Gastrocnemius medialis (tissue), 4 donors: Measurements from ENCODE around the gene KDM1A.

Source experiments
- CTCF ChIP-seq, 5 experiments: fragments of 450-650 bp in 3 of 5; fragments of 200-600 bp in 2 of 5; sonication (generic) in 2 of 5; IDR thresholded peaks in 4 of 5; conservative IDR thresholded peaks in 1 of 5; 1 replicate in 4 of 5; 2 replicates in 1 of 5; pipeline ENCODE4 v1.5.1; 2016 to 2019; ENCODE audit warnings: antibody characterized with exemption in 5 of 5, mild to moderate bottlenecking in 3 of 5, moderate library complexity in 3 of 5
- POLR2A ChIP-seq, 2 donors: fragments of 450-650 bp; IDR thresholded peaks; one replicate each; pipeline ENCODE4 v1.6.1; 2017; ENCODE audit warnings: antibody characterized with exemption in 2 of 2, mild to moderate bottlenecking in 2 of 2, moderate library complexity in 2 of 2

DNA sequence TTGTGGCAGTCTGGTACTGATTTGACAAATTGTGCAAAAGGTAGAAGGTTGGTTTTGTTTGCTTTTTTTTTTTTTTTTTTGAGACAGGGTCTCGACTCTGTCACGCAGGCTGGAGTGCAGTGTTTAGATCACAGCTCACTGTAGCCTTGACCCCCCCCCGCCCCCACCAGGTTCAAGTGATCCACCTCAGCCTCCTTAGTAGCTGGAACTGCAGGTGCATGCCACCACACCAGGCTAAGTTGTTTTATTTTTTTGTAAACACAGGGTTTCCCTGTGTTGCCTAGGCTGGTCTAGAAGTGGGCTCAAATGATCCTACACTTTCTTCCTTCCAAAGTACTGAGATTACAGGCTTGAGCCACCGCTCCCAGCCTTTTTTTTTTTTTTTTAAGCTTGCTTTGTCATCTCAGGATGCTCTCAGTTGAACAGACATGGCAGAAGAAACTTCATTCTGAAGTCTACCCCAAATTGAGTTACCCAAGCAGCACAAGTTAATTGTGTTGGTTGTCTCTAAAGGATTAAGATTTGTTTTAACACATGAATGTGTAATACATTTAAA, 8.2 kb downstream of the KDM1A start:
- TF ChIP-seq CTCF (IDR thresholded peaks at IDR 0.05 in 4 of 5, conservative IDR thresholded peaks at IDR 0.05 in 1 of 5) = no peak
- TF ChIP-seq POLR2A (IDR thresholded peaks at IDR 0.05) = no peak
